Right renal cortex interstitium (tissue), 3 donors: ENCODE measurements around the gene HSPB6. TPM values are rescaled to one million over a fixed set of nuclear protein-coding genes. Genes with fewer than 3 reads are reported as not detected.

Experiments
- DNase-seq, 3 donors: peaks; one replicate each; pipeline ENCODE4 v3.0.0-alpha.2; 2013; ENCODE audit warnings: low read depth in 3 of 3, low spot score in 2 of 3
- polyA plus RNA-seq, 3 donors: library from polyadenylated mRNA; unstranded; fragments of 120-200 nt; gene quantifications; one replicate each; pipeline ENCODE4 v1.2.1, GENCODE V29; 2013; ENCODE audit not compliant: insufficient read length in 3 of 3

The HSPB6 gene
- polyA plus RNA-seq, 3 donors, result 17.5 to 21.5 (median 18.7) TPM

DNA sequence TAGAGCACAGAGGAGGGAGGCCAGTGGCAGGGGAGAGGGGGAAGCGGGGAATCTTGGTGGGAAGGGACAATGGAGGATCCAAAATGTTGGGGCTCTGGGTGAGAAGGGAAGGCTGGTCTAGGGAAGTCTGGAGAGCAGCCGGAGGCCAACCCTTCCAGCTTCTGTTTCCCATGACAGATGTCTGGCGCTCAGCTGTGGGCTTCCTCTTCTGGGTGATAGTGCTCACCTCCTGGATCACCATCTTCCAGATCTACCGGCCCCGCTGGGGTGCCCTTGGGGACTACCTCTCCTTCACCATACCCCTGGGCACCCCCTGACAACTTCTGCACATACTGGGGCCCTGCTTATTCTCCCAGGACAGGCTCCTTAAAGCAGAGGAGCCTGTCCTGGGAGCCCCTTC, 10.3 kb downstream of the HSPB6 start:
- no peak for DNase-seq

DNA sequence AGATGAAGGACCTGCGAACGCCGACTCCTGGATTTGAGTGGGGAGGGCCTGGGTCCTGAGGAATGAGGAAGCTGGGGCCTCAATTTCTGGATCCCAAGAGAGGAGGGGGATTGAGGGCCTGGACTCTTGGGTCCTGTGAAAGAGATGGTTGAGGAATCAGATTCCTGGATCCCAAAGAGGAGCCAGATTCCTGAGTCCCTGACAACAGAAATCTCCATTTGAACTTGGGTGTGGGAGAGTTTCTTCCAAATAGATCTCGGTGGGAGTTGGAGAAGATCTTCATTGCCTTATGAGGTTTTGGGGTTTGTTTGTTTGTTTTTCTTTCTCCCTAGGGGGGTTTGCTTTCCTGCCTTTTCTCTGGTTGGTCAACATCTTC, 10.8 kb downstream of the HSPB6 start:
- DNase-seq, result no peak

DNA sequence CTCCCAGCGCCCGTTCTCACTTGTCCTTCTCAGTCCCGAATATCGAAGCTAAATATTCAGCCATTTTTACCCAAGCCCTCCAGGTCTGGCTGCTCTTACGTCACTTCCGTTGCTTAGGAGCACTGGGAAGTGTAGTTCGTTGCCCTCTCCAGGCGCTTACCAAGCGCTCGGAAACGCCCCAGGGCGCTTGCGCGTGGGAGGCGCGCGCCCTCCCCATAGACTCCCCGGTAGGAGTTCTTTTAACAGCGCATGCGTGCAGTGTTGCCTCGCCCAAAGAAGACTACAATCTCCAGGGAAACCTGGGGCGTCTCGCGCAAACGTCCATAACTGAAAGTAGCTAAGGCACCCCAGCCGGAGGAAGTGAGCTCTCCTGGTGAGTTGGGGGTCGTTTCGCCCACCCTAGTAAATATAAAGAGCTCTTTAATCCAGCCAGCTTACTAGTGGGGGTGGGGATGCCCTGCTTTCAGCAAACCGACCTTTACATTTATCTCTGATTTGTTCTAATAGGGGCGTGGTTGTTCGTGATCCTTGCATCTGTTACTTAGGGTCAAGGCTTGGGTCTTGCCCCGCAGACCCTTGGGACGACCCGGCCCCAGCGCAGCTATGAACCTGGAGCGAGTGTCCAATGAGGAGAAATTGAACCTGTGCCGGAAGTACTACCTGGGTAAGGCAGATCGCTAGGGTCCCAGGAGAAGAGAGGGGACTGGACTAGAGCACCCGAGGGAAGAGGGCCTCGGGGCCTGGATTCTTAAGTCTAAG, 11.3 kb downstream of the HSPB6 start, which contains the start of the genes PSENEN and U2AF1L4:
PSENEN (plus strand) TSS at position 324 of the 759 bp plus-strand sequence; CDS start at position 604, 280 bp downstream.
U2AF1L4 (minus strand) TSS at position 91 of the 759 bp plus-strand sequence; CDS start at position 64, 27 bp downstream.
- DNase-seq, result peak; percentile 98 to 99 (median 99)

DNA sequence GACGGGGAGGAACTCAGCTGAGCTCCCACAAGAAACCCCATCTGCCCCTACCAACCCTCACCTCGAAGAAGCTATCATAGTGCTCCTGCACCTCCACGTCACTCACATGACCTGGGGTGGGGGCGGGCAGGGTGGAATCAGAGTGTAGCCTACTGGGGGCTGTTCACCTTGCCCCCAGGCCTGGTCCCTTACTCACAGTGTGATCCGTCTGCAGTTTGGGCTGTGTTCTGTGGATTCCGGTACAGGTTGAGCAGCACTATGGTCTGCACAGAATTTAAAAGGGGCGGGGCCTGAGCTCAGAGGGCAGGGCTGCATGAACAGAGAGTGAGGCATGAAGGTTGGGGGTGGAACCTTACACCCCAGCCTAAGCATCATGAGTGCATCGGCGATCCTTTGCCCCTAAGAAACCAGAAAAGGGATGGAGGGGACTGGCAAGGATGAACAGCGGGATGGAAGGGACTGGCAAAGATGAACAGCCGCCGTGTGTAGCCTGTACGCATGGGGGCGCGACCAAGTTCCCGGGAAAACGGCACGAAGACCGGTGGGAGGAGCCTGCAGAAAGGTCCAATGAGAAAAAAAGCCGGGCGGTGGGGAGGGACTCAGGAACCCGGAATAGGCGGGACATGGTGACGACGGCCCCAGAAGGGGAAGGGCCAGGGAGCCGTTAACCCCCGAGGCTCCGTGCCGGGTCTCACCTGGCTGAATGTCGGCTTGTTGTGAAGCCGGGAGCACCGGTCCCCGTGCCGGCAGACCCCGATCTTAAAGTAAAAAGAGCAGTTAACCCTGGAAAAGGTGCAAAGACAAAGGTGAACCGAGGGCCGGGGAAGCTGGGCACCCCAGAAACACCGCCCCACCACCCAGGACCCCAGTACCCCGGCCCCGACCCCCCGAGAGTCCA, 12.2 kb downstream of the HSPB6 start:
- DNase-seq, result peak; percentile 88 to 95 (median 88)

DNA sequence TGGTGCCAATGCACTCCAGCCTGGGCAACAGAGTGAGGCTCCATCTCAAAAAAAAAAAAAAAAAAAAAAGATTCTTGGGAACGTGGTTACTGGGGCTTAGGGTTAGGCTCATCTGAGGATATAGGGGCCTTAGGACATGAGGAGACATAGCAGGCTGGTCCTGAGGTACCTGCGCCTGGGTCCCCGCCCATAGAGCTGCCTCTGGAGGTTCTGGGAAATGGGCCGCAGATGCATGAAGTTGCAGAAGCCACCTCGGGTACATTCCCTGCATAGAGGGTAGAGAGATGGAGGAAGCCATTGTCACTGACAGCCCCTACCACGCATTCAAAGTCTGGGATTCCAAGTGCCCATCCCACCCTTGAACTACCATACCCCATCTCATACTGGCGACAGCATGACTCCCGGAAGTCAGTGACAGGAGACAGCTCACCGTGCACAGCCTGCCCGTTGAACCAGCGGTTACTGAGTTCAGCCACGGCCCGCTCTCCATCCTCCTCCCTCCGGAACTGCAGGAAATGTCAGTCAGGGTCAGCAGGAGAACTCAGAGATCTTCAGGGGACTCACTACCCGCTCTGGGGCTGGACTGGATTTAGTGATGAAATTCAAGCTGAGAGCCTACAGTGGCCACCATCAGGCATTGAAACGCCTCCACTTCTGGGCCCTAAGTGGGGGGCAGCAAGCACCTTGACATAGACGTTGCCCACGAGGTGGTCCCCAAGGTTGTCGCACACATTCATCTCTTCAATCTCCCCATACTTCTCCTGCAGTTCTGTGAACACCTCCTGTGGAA, 13.0 kb downstream of the HSPB6 start:
- no peak for DNase-seq

DNA sequence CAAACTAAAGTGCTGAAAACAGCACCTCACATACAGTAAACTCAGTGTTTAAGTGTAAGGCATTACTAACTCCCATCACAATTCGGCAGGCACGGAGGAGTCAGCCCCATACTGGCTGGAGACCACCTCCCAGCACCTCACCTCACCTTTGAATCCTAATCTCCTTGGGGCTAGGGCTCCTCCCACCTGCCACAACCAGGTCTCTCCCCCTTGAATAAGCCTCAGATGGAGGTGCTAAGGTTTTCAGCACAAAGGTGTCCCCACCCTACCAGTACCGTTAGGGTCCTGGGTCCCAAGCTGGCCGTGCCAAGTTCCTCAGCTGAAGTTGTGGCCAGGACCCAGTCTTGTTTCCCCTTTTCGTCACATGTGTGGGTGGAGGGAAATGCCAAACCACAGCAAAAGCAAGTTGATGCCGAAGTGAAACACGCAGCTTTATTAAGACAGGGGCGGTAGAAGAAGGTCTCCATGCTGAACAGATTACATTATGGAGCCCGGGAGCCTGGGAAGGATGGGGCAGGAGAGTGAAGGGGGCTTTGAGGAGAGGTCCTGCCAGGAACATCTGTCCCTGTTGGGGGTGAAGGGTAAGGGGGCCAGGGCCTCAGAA, 14.6 kb downstream of the HSPB6 start, which contains the start of gene IGFLR1:
IGFLR1 (minus strand) TSS at position 332 of the 604 bp plus-strand sequence. CDS start 1,272 bp downstream, outside the sequence.
- DNase-seq, result no peak

DNA sequence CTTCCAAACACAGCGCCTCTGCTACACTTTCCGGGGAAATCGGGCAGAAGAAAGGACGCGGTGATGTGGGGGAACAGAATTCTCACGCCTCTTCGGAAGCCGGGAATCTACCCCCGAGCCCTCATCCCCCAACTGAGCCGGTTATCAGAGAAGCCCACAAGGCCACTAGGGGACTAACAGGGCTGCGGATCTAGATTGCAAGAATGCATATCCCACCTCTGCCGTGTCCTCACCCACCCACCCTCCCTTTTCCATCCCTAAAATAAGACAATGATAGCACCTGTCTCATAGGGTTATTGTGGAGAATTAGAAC, 15.7 kb downstream of the HSPB6 start:
- DNase-seq, result no peak

DNA sequence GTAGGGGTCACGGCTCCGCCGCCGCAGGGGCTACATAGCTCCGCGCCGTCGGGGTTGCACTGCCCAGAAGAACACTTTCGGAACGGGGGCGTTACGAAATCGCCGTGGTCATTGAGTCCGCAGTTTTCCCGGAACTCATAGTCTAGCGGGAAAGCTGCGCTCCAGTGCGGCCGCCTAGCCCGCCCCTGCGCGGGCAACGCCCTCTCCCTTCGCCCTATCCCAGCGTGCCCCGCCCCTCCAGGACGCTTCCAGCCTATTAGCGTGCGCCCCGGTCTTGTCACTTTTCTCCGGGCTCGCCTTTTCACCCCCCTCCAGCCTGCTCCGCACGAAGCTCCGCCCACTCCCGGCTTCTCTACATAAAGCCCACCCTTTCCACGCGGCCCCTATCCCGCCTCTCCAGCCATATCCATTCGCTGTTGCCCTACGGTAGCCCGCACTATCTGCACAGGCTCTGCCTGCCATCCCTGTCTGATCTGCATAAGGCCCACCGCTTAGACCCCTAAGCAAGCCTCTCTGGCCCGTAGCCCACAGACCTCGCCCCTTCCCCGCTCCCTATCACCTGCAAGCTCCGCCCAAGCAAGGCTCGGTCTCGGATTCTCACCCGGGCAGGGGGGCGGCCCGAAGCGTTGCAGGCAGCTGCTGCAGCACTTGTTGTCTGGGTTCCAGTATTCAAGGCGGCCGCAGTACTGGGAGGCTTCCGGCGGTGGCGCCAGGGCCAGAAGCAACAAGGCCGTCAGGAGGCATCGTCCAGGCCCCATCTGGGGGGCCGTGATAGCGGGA, 16.2 kb downstream of the HSPB6 start:
- DNase-seq, result peak; percentile 90 to 97 (median 97)

DNA sequence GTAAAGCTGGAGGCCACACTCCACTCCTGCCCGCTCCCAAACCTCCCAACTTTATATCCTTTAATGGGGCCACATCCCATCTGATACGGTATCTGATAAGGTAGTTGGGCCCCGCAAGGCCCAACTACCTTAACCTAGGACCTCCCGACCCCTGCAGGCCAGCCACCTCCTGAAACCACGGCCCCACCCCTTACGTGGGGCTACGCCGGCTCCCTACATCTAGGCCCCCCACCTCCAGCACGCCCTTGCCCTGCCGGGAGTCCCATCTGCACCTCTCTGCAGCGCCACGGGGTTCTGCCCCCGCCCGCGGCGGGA, 16.8 kb downstream of the HSPB6 start:
- no peak for DNase-seq

DNA sequence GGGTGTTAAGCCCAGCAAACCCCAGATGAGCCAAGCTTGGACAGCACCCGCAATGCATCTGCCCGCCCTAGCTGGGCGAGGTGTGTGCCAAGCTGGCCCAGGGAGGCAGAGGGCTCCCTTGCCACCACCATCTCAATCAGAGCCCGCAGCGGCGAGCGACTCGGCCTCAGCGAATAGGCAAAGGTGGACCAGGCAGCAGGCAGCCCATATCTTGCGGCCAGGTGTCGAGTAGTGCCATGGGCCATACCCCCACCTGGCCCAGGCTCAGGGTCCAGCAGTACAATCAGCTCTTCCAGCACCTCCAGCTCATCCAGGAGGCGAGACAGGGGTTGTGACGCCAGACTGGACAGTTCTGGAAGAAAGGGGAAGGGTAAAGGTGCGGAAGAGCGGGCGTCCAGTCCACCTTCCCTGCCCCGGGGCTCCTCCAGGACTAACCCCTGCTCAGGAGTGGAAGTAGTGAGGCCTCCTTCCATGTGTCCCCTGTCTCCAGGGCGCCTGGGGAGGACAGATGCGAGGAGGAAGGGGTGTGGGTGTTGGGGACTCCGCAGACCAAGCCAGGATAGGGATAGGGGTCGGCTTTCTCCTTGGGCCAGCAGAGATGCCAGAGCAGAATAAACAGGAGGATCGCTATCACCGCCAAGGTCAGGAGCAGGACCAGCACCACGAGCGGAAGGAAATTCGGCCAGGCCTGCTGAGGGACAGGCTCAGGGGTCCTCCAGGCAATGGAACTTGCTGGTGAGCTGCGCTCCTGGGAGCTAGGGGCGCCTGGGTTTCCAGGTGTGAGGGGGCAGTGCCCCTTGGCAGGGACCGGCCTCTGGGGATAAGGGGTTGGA, 17.3 kb downstream of the HSPB6 start:
- DNase-seq, result no peak

DNA sequence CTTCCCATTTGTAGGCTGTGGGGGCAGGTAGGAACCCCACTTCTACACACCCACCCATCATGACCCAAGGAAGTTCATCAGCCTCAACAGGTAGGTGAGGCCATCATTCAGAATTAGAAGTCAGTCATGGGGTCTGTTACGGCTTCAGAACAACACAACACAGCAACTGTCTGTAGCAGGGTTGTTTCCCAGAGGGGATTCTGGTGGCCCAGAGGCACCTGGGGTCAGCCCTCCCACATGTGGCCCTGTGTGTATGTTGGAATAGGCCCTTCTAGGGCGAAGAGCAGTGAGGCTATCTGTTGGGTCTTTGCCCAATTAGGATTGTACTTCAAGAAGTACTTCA, 18.0 kb downstream of the HSPB6 start:
- DNase-seq, result no peak

DNA sequence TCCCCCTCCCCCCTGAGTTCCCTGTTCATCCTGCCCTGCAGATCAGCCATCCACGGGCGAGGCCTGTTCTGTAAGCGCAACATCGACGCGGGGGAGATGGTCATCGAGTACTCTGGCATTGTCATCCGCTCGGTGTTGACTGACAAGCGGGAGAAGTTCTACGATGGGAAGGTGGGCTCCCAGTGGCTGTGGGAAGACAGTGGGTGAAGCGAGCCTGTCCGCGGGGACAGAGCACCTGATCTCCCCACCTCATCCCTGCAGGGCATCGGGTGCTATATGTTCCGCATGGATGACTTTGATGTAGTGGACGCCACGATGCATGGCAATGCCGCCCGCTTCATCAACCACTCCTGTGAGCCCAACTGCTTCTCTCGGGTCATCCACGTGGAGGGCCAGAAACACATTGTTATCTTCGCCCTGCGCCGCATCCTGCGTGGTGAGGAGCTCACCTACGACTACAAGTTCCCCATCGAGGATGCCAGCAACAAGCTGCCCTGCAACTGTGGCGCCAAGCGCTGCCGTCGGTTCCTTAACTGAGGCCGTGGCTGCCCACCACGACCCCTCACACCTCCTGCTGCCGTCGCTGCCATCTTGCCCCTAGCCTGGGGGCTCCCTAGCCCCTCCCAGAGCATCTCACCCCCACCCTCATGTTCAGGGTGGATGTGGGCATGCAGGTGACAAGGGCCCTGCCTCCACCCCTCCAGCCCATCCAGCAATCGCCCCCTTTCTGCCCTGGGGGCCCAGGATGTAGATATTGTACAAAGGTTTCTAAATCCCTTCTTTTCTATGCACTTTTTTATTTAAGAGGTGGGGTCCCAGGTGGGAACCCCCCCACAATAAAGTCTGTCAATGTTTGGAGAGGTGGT, 18.6 kb downstream of the HSPB6 start:
- DNase-seq, result no peak

DNA sequence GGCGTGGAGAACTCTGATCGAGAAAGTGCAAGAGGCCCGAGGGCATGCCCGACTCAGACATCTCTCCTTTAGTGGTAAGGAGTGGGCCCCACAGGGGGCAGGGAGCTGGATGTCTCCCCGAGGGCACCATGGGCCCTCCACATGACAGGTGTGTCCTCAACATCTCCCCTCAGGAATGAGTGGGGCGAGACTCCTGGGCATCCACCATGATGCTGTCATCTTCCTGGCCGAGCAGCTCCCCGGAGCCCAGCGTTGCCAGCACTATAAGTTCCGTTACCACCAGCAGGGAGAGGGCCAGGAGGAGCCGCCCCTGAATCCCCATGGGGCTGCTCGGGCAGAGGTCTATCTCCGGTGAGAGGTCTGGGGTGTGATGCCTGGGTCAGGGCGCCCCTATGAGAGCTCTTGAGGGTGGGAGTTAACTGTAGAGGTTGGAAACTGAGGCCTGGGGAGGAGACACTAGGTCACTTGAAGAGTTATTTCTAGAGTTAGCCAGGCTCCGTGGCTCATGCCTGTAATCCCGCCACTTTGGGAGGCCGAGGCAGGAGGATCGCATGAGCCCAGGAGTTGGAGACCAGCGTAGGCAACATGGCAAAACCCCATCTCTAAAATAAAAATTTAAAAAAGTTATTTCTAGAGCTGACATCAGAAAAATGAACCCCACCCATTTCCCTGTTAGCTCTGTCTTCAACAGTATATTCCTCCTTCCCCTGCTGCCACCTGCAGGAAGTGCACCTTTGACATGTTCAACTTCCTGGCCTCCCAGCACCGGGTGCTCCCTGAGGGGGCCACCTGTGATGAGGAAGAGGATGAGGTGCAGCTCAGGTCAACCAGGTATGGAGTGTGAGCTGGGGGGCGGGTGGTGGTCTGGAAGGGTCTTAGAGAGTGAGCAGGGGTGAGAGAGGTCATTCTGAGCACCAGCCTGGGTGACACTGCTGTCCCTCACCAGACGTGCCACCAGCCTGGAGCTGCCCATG, 19.6 kb downstream of the HSPB6 start:
- no peak for DNase-seq

DNA sequence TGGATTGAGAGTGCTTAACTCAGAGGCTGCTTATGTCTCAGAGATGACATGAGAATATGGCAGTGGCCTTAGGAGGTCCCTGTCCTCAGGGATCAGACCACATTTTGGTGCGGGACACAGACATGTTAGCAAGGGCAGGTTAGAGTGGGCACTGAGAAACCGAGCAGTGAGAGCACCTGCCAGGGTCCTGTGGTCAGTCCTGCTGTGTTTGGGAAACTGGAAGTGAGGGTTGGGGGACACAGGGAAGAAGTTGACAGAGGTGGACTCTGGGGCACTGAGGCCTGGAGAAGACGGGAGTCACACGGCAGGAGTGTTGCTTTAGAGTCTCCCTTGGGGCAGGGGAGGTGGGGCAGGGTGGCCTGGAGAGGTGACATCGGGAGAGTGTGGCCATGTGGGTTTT, 21.9 kb downstream of the HSPB6 start:
- DNase-seq, result no peak

DNA sequence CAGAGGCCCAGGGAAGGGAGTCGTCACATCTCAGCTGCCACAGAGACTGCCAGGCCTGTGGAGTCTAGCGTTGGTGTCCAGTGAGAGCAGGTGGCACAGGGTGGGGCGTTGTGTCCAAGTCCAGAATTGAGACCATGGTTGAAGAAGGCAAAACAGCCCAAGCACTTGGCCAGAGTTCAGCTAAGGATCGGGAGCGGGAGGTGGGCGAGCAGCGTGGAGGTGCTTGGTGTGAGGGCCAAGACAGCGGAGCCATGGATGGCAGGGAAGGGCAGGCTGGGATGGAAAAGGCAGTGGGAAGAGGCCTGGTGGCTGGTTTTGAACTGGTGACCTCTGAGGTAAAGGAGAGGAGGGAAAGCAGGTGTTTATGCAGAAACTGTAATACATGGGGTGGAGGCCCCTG, 22.6 kb downstream of the HSPB6 start:
- DNase-seq, result no peak

DNA sequence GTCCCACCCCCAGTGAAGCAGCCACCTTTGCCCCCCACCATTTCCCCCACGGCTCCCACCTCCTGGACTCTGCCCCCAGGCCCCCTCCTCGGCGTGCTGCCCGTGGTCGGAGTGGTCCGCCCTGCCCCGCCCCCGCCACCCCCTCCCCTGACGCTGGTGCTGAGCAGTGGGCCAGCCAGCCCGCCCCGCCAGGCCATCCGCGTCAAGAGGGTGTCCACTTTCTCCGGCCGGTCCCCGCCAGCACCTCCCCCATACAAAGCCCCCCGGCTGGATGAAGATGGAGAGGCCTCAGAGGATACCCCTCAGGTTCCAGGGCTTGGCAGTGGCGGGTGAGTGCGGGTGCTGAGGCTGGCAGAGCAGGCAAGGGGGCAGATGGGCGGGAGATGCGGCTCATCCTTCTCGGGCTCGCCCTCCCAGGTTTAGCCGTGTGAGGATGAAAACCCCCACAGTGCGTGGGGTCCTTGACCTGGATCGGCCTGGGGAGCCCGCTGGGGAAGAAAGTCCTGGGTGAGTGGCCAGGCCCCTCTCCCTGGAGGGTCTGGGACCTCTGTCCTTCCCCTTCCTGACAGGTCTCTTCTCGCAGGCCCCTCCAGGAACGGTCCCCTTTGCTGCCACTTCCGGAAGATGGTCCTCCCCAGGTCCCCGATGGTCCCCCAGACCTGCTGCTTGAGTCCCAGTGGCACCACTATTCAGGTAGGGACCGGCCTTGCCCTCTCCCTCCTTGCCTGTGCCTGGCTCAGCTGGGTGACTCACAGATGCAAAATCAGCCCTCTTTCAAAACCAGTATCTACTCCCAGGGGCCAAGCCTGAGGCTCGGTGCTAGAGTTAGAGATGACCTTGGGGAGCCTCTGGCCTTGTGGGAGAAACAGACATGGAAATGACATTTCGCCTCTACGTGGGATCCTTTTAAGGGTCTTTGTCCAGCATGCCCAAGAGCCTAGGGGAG, 23.4 kb downstream of the HSPB6 start:
- no peak for DNase-seq
